H1 (cell line): Measurements from ENCODE around the gene ATG9B. TPM values are rescaled to one million over a fixed set of nuclear protein-coding genes. Genes with fewer than 3 reads are reported as not detected.

Experiments used
- CTCF ChIA-PET: fragments of 300-600 bp; sonication (Branson Sonifier 250); formaldehyde crosslinking; loops from one replicate; lab custom pipeline; 2021; ENCODE audit not compliant: partially characterized antibody; lab: Charles Lee
- POLR2A ChIA-PET: fragments of 300-600 bp; sonication (Branson Sonifier 250); formaldehyde crosslinking; loops from one replicate; lab custom pipeline; 2021; ENCODE audit warnings: inconsistent platforms; ENCODE audit not compliant: partially characterized antibody; lab: Charles Lee
- DNase-seq, 2 experiments: peaks; one replicate each; pipeline versions ENCODE4 v3.0.0 to v3.0.0-alpha.2; 2010 to 2022; ENCODE audit warnings: low spot score in 2 of 2, low read depth in 1 of 2, mixed read lengths in 1 of 2
- FAIRE-seq: peaks from 2 replicates; lab custom pipeline; 2011; peaks lifted over from hg19 to GRCh38; lab: Jason Lieb, UNC
- H2AFZ ChIP-seq: 2 replicates; pipeline ENCODE4 v1.8.1; 2012; ENCODE audit warnings: low read length, inconsistent platforms
- H2AK5ac ChIP-seq: 2 replicates; pipeline ENCODE4 v1.6.1; 2013; ENCODE audit warnings: low read depth, low read length
- H2BK120ac ChIP-seq: replicated peaks from 2 replicates; pipeline ENCODE3; 2013; ENCODE audit warnings: low read depth, low read length, inconsistent platforms
- H2BK12ac ChIP-seq: 2 replicates; pipeline ENCODE4 v1.6.1; 2013; ENCODE audit warnings: low read depth, low read length
- H2BK15ac ChIP-seq: 2 replicates; pipeline ENCODE4 v1.6.1; 2013; ENCODE audit warnings: low read length
- H2BK20ac ChIP-seq: 2 replicates; pipeline ENCODE4 v1.6.1; 2013; ENCODE audit warnings: low read length
- H2BK5ac ChIP-seq: 2 replicates; pipeline ENCODE4 v1.6.1; 2013; ENCODE audit warnings: low read depth, low read length
- H3K14ac ChIP-seq: 2 replicates; pipeline ENCODE4 v1.6.1; 2013; ENCODE audit warnings: inconsistent platforms; ENCODE audit not compliant: insufficient read length
- H3K18ac ChIP-seq: 2 replicates; pipeline ENCODE4 v1.6.1; 2013; ENCODE audit warnings: low read length; ENCODE audit errors: extremely low read depth
- H3K23ac ChIP-seq: 2 replicates; pipeline ENCODE4 v1.6.1; 2013; ENCODE audit warnings: inconsistent platforms; ENCODE audit not compliant: insufficient read length
- H3K23me2 ChIP-seq: 2 replicates; pipeline ENCODE4 v1.6.1; 2013; ENCODE audit warnings: low read depth, low read length
- H3K27ac ChIP-seq: 2 replicates; pipeline ENCODE4 v1.6.1; 2011; ENCODE audit warnings: low read depth, low read length, inconsistent platforms
- H3K27me3 ChIP-seq, 4 experiments: replicated peaks in 1 of 4; 1 replicate in 1 of 4; 2 replicates in 3 of 4; pipeline versions ENCODE4 v1.6.1 to v1.8.1; 2011 to 2013; ENCODE audit warnings: low read length in 3 of 4, mild to moderate bottlenecking in 3 of 4, inconsistent platforms in 2 of 4, mixed read lengths in 2 of 4, moderate library complexity in 1 of 4; ENCODE audit not compliant: control insufficient read depth in 3 of 4, insufficient read depth in 3 of 4; ENCODE audit errors: extremely low read depth in 1 of 4
- H3K36me3 ChIP-seq, 4 experiments: 2 replicates each; pipeline versions ENCODE4 v1.6.1 to v1.8.1; 2011 to 2013; ENCODE audit warnings: mild to moderate bottlenecking in 4 of 4, low read length in 3 of 4, moderate library complexity in 2 of 4, control low read depth in 1 of 4, inconsistent platforms in 1 of 4; ENCODE audit not compliant: insufficient read depth in 4 of 4, control insufficient read depth in 2 of 4
- H3K4ac ChIP-seq: replicated peaks from 2 replicates; pipeline ENCODE3; 2013; ENCODE audit warnings: low read length, low read depth, mixed read lengths, inconsistent platforms; ENCODE audit not compliant: insufficient read length
- H3K4me1 ChIP-seq, 4 experiments: replicated peaks in 1 of 4; 1 replicate in 1 of 4; 2 replicates in 3 of 4; pipeline versions ENCODE4 v1.6.1 to v1.8.1; 2011 to 2013; ENCODE audit warnings: low read length in 3 of 4, inconsistent platforms in 2 of 4, mixed read lengths in 1 of 4; ENCODE audit not compliant: insufficient read depth in 4 of 4, control insufficient read depth in 3 of 4
- H3K4me2 ChIP-seq, 2 experiments: 2 replicates each; pipeline versions ENCODE4 v1.6.1 to v1.8.1; 2011 to 2013; ENCODE audit warnings: low read depth in 2 of 2, low read length in 2 of 2, control low read depth in 1 of 2, inconsistent platforms in 1 of 2, mild to moderate bottlenecking in 1 of 2; ENCODE audit not compliant: insufficient read depth in 1 of 2
- H3K4me3 ChIP-seq, 4 experiments: fragments of 200-600, 300-600 bp in 1 of 4; sonication (generic), shearing (Covaris generic), sonication (Bioruptor Twin) in 1 of 4; 2 replicates each; pipeline versions ENCODE4 v1.5.1 to v1.8.1; 2011 to 2016; ENCODE audit warnings: low read length in 4 of 4, low read depth in 3 of 4, control low read depth in 2 of 4, inconsistent platforms in 2 of 4, mild to moderate bottlenecking in 2 of 4, mixed read lengths in 1 of 4, moderate library complexity in 1 of 4; ENCODE audit not compliant: insufficient read depth in 2 of 4; ENCODE audit errors: extremely low read depth in 1 of 4
- H3K56ac ChIP-seq: replicated peaks from 2 replicates; pipeline ENCODE3; 2013; ENCODE audit warnings: low read depth, mild to moderate bottlenecking, mixed read lengths, low read length, inconsistent platforms; ENCODE audit not compliant: insufficient read length
- H3K79me1 ChIP-seq: 2 replicates; pipeline ENCODE4 v1.6.1; 2013; ENCODE audit warnings: low read depth, low read length, control low read depth
- H3K79me2 ChIP-seq, 2 experiments: 2 replicates each; pipeline versions ENCODE4 v1.6.1 to v1.8.1; 2012 to 2013; ENCODE audit warnings: low read length in 2 of 2, mild to moderate bottlenecking in 2 of 2, inconsistent platforms in 1 of 2; ENCODE audit not compliant: insufficient read depth in 2 of 2, control insufficient read depth in 1 of 2
- H3K9ac ChIP-seq, 4 experiments: replicated peaks in 1 of 4; 1 replicate in 1 of 4; 2 replicates in 3 of 4; pipeline versions ENCODE4 v1.6.1 to v1.8.1; 2011 to 2013; ENCODE audit warnings: low read depth in 3 of 4, low read length in 3 of 4, control low read depth in 2 of 4, mild to moderate bottlenecking in 2 of 4, moderate library complexity in 2 of 4, inconsistent platforms in 1 of 4; ENCODE audit errors: extremely low read depth in 1 of 4
- H3K9me3 ChIP-seq, 2 experiments: 2 replicates each; pipeline versions ENCODE4 v1.6.1 to v1.8.1; 2012 to 2013; ENCODE audit warnings: mild to moderate bottlenecking in 2 of 2, moderate library complexity in 2 of 2, control low read depth in 1 of 2, inconsistent platforms in 1 of 2, low read depth in 1 of 2, low read length in 1 of 2, mixed read lengths in 1 of 2; ENCODE audit not compliant: insufficient read depth in 2 of 2
- H4K20me1 ChIP-seq, 2 experiments: replicated peaks in 1 of 2; 2 replicates each; pipeline versions ENCODE3 to v1.8.1; 2011 to 2013; ENCODE audit warnings: inconsistent platforms in 2 of 2, low read length in 2 of 2, mild to moderate bottlenecking in 1 of 2; ENCODE audit not compliant: insufficient read depth in 2 of 2, control insufficient read depth in 1 of 2
- H4K5ac ChIP-seq: 2 replicates; pipeline ENCODE4 v1.6.1; 2013; ENCODE audit warnings: low read length, low read depth, mixed read lengths, inconsistent platforms; ENCODE audit not compliant: insufficient read length
- H4K8ac ChIP-seq: 2 replicates; pipeline ENCODE4 v1.8.0; 2013; ENCODE audit warnings: mild to moderate bottlenecking, moderate library complexity, low read length, inconsistent platforms; ENCODE audit not compliant: insufficient read depth; ENCODE audit errors: extremely low read depth
- H4K91ac ChIP-seq: replicated peaks from 2 replicates; pipeline ENCODE3; 2013; ENCODE audit warnings: low read length, mixed read lengths, inconsistent platforms; ENCODE audit not compliant: insufficient read length
- ATF3 ChIP-seq: IDR thresholded peaks from 2 replicates; pipeline ENCODE4 v1.6.1; 2011; ENCODE audit warnings: low read depth, mild to moderate bottlenecking, low read length; ENCODE audit not compliant: insufficient read depth
- CBX5 ChIP-seq: fragments of 300-800, 300-1000 bp; sonication (generic); IDR thresholded peaks from 2 replicates; pipeline ENCODE4 v1.7.1; 2016; ENCODE audit warnings: antibody characterized with exemption, low read length, low read depth
- CREB1 ChIP-seq: IDR thresholded peaks from 2 replicates; pipeline ENCODE4 v1.6.1; 2012; ENCODE audit warnings: inconsistent platforms
- GABPA ChIP-seq: IDR thresholded peaks from 2 replicates; pipeline ENCODE4 v1.6.1; 2011; ENCODE audit warnings: mild to moderate bottlenecking, low read length, moderate library complexity, borderline replicate concordance; ENCODE audit not compliant: insufficient read depth
- JUN ChIP-seq: IDR thresholded peaks from 2 replicates; pipeline ENCODE4 v1.6.1; 2011; ENCODE audit warnings: low read depth, mild to moderate bottlenecking, improper control_type of control experiment, low read length
- MAX ChIP-seq: IDR thresholded peaks from 2 replicates; pipeline ENCODE4 v1.6.1; 2012; ENCODE audit warnings: inconsistent platforms
- NANOG ChIP-seq: IDR thresholded peaks from 2 replicates; pipeline ENCODE4 v1.6.1; 2011; ENCODE audit warnings: low read length, low read depth, mild to moderate bottlenecking, inconsistent platforms; ENCODE audit not compliant: insufficient read depth, poor library complexity, severe bottlenecking
- NRF1 ChIP-seq: IDR thresholded peaks from 2 replicates; pipeline ENCODE4 v1.6.1; 2011; ENCODE audit warnings: mild to moderate bottlenecking, low read depth, low read length, improper control_type of control experiment
- POLR2AphosphoS5 ChIP-seq: IDR thresholded peaks from 2 replicates; pipeline ENCODE4 v1.6.1; 2011; ENCODE audit warnings: low read depth, low read length
- SAP30 ChIP-seq: fragments of 300-600 bp; sonication (generic); IDR thresholded peaks from 2 replicates; pipeline ENCODE4 v1.7.1; 2012; ENCODE audit warnings: low read length, moderate library complexity, mild to moderate bottlenecking, inconsistent platforms; ENCODE audit not compliant: insufficient read depth, insufficient replicate concordance
- SP2 ChIP-seq: IDR thresholded peaks from 2 replicates; pipeline ENCODE4 v1.6.1; 2012; ENCODE audit warnings: mild to moderate bottlenecking, low read length, inconsistent platforms
- SP4 ChIP-seq: IDR thresholded peaks from 2 replicates; pipeline ENCODE4 v1.6.1; 2012; ENCODE audit warnings: low read length, inconsistent platforms
- TAF7 ChIP-seq: optimal IDR thresholded peaks from 2 replicates; pipeline ENCODE3; 2011; ENCODE audit warnings: low read depth, mild to moderate bottlenecking, inconsistent platforms, low read length, moderate library complexity, borderline replicate concordance
- TEAD4 ChIP-seq: IDR thresholded peaks from 2 replicates; pipeline ENCODE4 v1.6.1; 2012; ENCODE audit warnings: low read depth, low read length, inconsistent platforms, mixed read lengths
- WGBS, 2 experiments: shearing (Covaris generic) in 1 of 2; methylation state at CpG; one replicate each; pipeline versions ENCODE4 v1.1.6 to v1.1.7; 2013 to 2015; ENCODE audit warnings: low lambda C conversion rate in 2 of 2, mixed read lengths in 2 of 2, inconsistent platforms in 1 of 2, low coverage in 1 of 2, missing lambda C conversion rate in 1 of 2; ENCODE audit not compliant: insufficient replicate concordance in 2 of 2, insufficient coverage in 1 of 2, insufficient read length in 1 of 2; ENCODE audit errors: extremely low coverage in 1 of 2, missing lambda C conversion rate in 1 of 2; 5-methylcytosine and 5-hydroxymethylcytosine counted together
- polyA plus RNA-seq, 7 experiments: library from polyadenylated mRNA; depleted of rRNA in 3 of 7; stranded (reverse) in 5 of 7; unstranded in 2 of 7; fragments of >200 nt in 5 of 7; fragments of 200-250 nt in 2 of 7; gene quantifications; 1 replicate in 5 of 7; 2 replicates in 1 of 7; 4 replicates in 1 of 7; pipeline versions ENCODE4 v1.2.1 to v1.2.3, GENCODE V29; 2011 to 2013; ENCODE audit warnings: missing spikeins in 2 of 7, mixed read lengths in 2 of 7
- total RNA-seq: library from RNA; stranded (reverse); fragmentation: NEBNext Ultra II Directional; extraction: Animal tissue kit (Norgen Biotek cat#: 25700); gene quantifications from 2 replicates; pipeline ENCODE4 v1.2.1, GENCODE V29; 2021

The ATG9B gene
- total and polyA plus RNA-seq, 2 of the 8 experiments (the other 6 are each of a cell fraction or from before 2014, with no cell fraction given) = 1.4 to 2.3 TPM

GRCh38 chr7:150986556-150986955 is 37.7 kb downstream of the ATG9B start:
- no peak overlapping the region for H3K14ac ChIP-seq
- no peak for DNase-seq
- no peak overlapping the region for H3K9ac ChIP-seq
- no peak overlapping the region for H3K4me2 ChIP-seq
- POLR2A ChIA-PET = interaction anchor here (1.0 kb wide), 1 partner anchor 615 kb away, joined by 3 read pairs; no protein-coding TSS in a partner anchor
- FAIRE-seq = no peak
- no peak overlapping the region for H3K56ac ChIP-seq
- no peak overlapping the region for H3K23ac ChIP-seq
- 95% methylated on average over 4 of the region's 5 CpGs; no CpG with 5 or more reads in 1 of the 2 experiments for WGBS, 2 experiments
- H2AFZ ChIP-seq = no peak overlapping the region
- H2BK20ac ChIP-seq = no peak overlapping the region
- no peak overlapping the region for H2BK15ac ChIP-seq
- CTCF ChIA-PET = interaction anchor here (0.6 to 27.0 kb wide), 24 partner anchors 8 to 555 kb away, joined by 3 to 797 read pairs (median 6); partner anchors contain the start of gene ATG9B
- H3K9me3 ChIP-seq = no peaks in the 10 kb centered on the region
- H3K4me3 ChIP-seq = no peak overlapping the region
- H2BK5ac ChIP-seq = no peak overlapping the region
- no peak overlapping the region for H2BK120ac ChIP-seq
- H3K18ac ChIP-seq = no peak overlapping the region
- H4K91ac ChIP-seq = no peak overlapping the region
- no peaks in the 10 kb centered on the region for H3K79me1 ChIP-seq
- no peak overlapping the region for H4K5ac ChIP-seq
- H3K79me2 ChIP-seq = no peaks in the 10 kb centered on the region
- peaks cover under 1 to 8% (median 5%) of the 10 kb centered on the region in 4 experiments; a peak in 6 of 7 replicates for H3K4me1 ChIP-seq
- no peak overlapping the region for H3K27ac ChIP-seq
- H3K27me3 ChIP-seq = peaks cover 0 to 6% (median 0%) of the 10 kb centered on the region in 4 experiments; a peak in 2 of 7 replicates
- no peak overlapping the region for H2BK12ac ChIP-seq
- no peaks in the 10 kb centered on the region for H3K23me2 ChIP-seq
- H4K8ac ChIP-seq = no peak overlapping the region
- peaks cover 0 to 2% of the 10 kb centered on the region in 2 experiments for H4K20me1 ChIP-seq
- no peak overlapping the region for H2AK5ac ChIP-seq
- H3K4ac ChIP-seq = no peak overlapping the region
- H3K36me3 ChIP-seq = no peaks in the 10 kb centered on the region
- no peak for TF ChIP-seq GABPA
- no peak for TF ChIP-seq NANOG
- TF ChIP-seq NRF1 = no peak
- no peak for TF ChIP-seq SP4
- no peak for TF ChIP-seq JUN
- TF ChIP-seq MAX = no peak
- no peak for TF ChIP-seq ATF3
- no peak for TF ChIP-seq SAP30
- TF ChIP-seq SP2 = no peak
- TF ChIP-seq CBX5 = no peak
- TF ChIP-seq TEAD4 = no peak
- TF ChIP-seq TAF7 = no peak
- TF ChIP-seq CREB1 = no peak
- TF ChIP-seq POLR2AphosphoS5 = no peak
